ENCODE data around the gene EVC.
"Not testable (repeated sequence)": the region's sequence is repeated elsewhere in the genome, so short reads cannot be mapped to it uniquely, and the experiment has no call there.

EVC gene

GRCh38 chr4:5856362-5856761 is 145.4 kb downstream of the EVC start:
- FAIRE-seq, result not testable (repeated sequence)

- no peak for FAIRE-seq
Observed at GRCh38 chr4:5857199-5857598, 146.2 kb downstream of the EVC start.

DNA sequence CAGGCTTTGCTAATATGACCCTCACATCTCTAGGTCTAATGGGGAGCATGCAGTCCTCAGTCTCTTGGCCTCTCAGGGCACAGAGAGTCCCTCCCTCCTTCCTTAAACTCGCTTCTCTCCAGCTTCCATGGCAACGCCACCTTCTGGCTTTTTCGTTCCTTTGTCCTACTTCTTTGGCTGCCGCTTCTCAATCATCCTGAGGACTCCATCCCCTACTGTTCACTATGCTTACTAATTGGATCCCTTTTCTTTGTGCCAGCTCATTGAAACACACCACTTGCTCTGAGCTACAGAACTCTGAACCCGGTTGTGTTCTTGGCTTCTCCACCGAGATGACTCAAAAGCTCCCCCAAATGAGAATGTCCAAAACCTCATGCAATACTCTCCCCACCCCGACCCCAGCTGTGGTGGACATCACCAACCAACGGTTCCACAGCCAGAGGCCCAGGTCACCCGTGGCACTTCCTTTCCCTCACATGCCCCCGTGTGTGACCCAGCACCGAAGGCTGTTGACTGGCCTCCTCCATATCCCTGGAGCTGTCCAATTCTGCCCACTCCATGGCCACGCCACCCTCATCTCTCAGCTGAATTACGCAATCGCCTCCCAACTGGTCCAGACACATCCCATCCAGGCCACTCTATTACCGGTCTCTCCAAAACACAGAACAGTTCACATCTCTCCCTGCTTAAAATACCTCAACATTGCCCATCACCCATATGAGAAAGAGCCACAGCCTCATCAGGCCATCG is 147.2 kb downstream of the EVC start:
- FAIRE-seq, result no peak

GRCh38 chr4:5863461-5864113 is 152.6 kb downstream of the EVC start:
- no peak for FAIRE-seq
